ENCODE measurements around the gene LCOR.
"Not testable (repeated sequence)": the region's sequence is repeated elsewhere in the genome, so short reads cannot be mapped to it uniquely, and the experiment has no call there.

The LCOR gene

DNA sequence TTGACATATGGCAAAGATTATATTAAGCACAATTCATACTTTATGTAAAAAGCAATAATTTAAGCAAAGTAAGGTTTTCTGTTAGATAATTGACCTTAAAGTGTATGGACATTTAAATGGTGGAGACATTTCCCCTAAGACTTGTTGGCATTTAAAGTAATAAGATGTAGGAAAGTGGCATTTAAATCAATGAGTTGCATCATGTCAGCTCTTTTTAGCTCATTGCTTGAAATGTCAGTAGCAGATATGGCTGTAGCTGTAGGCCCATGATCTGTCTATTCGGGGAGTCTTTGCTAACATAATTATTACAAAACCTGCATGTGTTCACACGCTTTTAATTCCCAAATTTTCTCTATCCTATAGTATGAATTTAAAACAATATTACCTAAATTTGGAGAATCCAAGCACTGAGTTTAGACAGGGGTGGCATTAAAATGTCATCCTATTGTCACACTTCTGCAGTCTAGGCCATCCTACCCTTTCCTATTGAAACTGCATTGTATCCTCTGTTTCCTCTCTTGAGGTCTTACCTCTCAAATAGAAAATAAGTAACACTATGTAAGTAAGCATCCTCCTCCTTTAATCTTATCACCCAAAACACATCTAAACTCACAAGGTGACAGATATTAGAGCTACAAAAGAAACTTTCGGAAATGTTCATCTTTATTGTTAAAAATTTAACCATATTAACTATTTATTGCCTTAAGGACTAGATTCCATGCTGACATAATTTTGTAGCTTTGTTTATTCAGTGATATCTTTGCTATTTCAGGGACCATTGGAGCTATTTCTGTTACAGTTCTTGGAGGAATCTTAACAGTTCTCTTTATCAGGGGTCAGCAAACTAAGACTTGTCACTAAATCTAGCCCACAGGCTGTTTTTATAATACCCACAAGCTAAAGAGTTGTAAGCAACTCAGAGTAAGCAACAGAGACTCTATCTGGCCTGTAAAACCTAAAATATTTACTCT lies 91.2 kb downstream of the LCOR start:
- TF ChIP-seq, protein P1, sequence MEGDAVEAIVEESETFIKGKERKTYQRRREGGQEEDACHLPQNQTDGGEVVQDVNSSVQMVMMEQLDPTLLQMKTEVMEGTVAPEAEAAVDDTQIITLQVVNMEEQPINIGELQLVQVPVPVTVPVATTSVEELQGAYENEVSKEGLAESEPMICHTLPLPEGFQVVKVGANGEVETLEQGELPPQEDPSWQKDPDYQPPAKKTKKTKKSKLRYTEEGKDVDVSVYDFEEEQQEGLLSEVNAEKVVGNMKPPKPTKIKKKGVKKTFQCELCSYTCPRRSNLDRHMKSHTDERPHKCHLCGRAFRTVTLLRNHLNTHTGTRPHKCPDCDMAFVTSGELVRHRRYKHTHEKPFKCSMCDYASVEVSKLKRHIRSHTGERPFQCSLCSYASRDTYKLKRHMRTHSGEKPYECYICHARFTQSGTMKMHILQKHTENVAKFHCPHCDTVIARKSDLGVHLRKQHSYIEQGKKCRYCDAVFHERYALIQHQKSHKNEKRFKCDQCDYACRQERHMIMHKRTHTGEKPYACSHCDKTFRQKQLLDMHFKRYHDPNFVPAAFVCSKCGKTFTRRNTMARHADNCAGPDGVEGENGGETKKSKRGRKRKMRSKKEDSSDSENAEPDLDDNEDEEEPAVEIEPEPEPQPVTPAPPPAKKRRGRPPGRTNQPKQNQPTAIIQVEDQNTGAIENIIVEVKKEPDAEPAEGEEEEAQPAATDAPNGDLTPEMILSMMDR (conservative IDR thresholded peaks at IDR 0.05), result no peak
- H3K27ac ChIP-seq, result no peak overlapping the region

DNA sequence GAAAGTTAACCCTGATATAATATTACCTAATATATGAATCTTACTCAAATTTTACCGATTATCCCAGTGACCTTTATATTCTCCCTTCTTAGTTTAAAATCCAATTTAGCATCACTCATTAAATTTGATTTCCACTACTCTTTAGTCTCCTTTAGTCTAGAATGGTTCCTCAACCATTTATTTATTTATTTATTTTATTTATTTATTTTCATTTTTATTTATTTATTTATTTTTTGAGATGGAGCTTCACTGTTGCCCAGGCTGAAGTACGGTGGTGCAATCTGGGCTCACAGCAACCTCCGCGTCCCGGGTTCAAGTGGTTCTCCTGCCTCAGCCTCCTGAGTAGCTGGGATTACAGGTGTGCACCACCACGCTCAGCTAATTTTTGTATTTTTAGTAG lies 92.8 kb downstream of the LCOR start:
- TF ChIP-seq, protein P1 (conservative IDR thresholded peaks at IDR 0.05), result no peak
- no peak overlapping the region for H3K27ac ChIP-seq

DNA sequence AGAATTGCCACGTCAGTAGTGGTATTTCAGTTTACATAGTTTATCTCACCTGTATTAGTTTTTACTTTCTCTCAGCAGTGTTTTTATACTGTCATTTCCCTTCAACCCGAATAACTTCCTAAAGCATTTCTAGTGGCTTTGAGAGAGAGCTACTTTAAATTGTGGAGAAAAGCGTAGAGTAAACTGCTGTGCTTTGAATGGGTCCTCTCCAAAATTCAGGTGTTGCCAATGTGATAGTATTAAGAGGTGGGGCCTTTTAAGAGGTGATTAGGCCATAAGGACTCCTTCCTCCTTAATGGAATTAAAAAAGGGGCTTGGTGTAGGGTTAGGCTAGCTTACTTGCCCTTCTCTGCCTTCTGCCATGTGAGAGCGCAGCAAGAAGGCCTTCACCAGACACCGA lies 98.4 kb downstream of the LCOR start:
- TF ChIP-seq, protein P1 (conservative IDR thresholded peaks at IDR 0.05), result no peak
- no peak overlapping the region for H3K27ac ChIP-seq

DNA sequence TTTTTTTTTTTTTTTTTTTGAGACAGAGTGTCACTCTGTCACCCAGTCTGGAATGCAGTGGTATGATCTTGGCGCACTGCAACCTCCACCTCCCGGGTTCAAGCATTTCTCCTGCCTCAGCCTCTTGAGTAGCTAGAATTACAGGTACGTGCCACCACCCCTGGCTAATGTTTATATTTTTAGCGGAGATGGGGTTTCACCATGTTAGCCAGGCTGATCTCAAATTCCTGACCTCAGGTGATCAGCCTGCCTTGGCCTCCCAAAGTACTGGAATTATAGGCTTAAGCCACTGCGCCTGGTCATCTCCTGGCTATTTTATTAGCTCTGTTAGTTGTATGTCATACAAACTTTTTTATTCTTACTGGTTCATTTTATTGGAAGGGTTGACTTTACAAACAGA lies 103.0 kb downstream of the LCOR start:
- no peak overlapping the region for H3K27ac ChIP-seq
- TF ChIP-seq, protein P1 (conservative IDR thresholded peaks at IDR 0.05), result no peak

DNA sequence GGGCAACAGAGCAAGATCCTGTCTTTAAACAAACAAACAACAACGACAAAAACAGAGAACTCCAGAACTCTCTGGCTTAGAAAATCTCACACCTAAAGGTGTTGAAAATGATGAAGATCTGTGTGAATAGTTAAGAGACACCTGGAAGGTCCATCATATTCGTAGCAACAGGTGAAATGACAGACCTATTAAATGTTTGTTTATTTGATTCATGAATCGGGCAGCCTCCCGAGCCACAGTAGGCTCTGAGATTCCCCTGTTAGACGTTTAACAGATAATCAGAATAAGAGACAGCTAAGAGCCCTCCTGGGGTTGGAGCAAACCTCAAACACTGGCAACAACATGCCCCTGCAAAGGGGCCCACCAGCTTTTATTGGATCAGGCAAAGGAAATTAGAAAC lies 103.7 kb downstream of the LCOR start:
- no peak overlapping the region for H3K27ac ChIP-seq
- TF ChIP-seq, protein P1 (conservative IDR thresholded peaks at IDR 0.05), result no peak

DNA sequence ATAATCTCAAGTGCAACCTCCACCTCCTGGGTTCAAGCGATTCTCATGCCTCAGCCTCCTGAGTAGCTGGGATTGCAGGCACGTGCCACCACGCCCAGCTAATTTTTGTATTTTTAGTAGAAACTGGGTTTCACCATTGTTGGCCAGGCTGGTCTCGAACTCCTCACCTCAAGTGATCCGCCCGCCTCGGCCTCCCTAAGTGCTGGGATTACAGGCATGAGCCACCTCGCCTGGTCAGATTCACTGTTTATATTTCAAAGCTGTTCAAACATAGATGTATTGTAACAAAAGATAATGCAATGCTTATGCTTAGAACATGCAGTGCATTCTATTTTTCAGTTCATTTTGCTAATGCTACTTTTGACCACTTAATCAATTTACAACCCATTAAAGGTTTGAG lies 111.1 kb downstream of the LCOR start:
- H3K27ac ChIP-seq, result not testable (repeated sequence)

DNA sequence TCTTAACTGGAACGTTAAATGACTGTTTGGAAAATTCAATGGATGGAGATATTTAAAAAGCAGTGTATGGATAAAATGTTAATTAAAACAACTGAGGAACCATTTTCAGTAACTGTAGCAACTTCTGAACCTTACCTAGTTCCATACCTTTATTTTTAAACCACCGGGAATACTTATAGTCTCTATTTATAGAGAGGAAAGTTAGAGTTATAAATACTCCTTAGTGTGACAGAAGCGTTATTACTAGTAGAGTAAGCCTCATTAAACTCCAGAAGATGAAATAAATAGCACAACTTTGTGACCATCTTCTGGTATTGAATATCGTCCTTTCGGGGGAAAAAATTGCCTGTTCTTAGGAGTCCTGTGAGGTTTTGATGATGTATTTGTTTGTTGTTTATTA lies 114.9 kb downstream of the LCOR start:
- TF ChIP-seq, protein P1 (conservative IDR thresholded peaks at IDR 0.05), result no peak
- no peak overlapping the region for H3K27ac ChIP-seq

DNA sequence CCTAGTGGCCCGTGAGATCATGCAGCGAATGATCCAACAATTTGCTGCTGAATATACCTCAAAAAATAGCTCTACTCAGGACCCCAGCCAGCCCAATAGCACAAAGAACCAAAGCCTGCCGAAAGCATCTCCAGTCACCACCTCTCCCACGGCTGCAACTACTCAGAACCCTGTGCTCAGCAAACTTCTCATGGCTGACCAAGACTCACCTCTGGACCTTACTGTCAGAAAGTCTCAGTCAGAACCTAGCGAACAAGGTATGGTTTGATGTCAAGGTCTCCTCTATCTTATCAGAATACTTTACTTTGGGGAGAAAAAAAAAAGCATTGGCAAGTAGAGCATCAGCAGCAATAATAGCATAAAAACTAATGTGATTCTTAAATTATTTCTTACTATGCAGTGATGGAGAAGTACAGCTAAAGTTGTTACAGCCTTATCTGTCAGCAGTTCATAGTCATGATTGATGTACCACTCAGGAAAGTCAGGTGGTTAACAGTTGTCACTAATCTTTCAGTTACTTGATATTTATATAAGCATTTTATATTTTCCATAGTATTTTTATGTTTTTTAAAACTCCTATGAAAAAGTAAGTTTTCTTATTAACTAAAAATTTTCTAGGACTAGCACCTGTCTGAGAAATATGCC lies 117.1 kb downstream of the LCOR start:
- TF ChIP-seq, protein P1 (conservative IDR thresholded peaks at IDR 0.05), result no peak
- no peak overlapping the region for H3K27ac ChIP-seq
